Measurements from ENCODE around the gene B3GALNT2. TPM values are rescaled to one million over a fixed set of nuclear protein-coding genes. Genes with fewer than 3 reads are reported as not detected.

The B3GALNT2 gene
- total and polyA plus RNA-seq, 7 donors: 7.1 to 46.9 (median 27.0) TPM

- intact Hi-C loops (cut with DNase I): no loop called here
- TF ChIP-seq CTCF (IDR thresholded peaks at IDR 0.05): no peak
- Histone ChIP-seq H3K27me3 (ENCODE audit: insufficient read depth in 3 of 3, low read length in 2 of 3) (no peaks in the 10 kb centered on the region), H3K4me3 (no peak overlapping the region), H3K4me1 (peaks cover 8% of the 10 kb centered on the region), H3K36me3 (ENCODE audit: insufficient read depth in 1 of 2, low read depth in 1 of 2) (peaks cover 0 to 8% of the 10 kb centered on the region in 2 donors), H3K27ac (no peak overlapping the region), H3K9me3 (no peaks in the 10 kb centered on the region)
- DNase-seq (no peak), ATAC-seq (no peak)
- WGBS, 3 donors: 91 to 97% (median 92%) methylated on average over 9 of the region's 9 CpGs
Measured at GRCh38 chr1:235425357-235425756, 78.9 kb downstream of the B3GALNT2 start.

GRCh38 chr1:235424092-235424491 is 80.2 kb downstream of the B3GALNT2 start:
- intact Hi-C loops (cut with DNase I): no loop called here
- Histone ChIP-seq H3K36me3 (ENCODE audit: insufficient read depth in 1 of 2, low read depth in 1 of 2) (peaks cover 0 to 13% of the 10 kb centered on the region in 2 donors), H3K27ac (no peak overlapping the region), H3K4me1 (peaks cover 8% of the 10 kb centered on the region), H3K9me3 (no peaks in the 10 kb centered on the region), H3K4me3 (no peak overlapping the region), H3K27me3 (ENCODE audit: insufficient read depth in 3 of 3, low read length in 2 of 3) (no peaks in the 10 kb centered on the region)
- TF ChIP-seq CTCF (IDR thresholded peaks at IDR 0.05): no peak
- no peak for DNase-seq
- 83 to 87% (median 86%) methylated on average over 8 of the region's 8 CpGs for WGBS, 3 donors
- no peak for ATAC-seq

- peaks cover 8% of the 10 kb centered on the region for H3K4me1 ChIP-seq
- ATAC-seq (peak in 1 of 4 donors; percentile 25), DNase-seq (no peak)
- intact Hi-C loops (cut with DNase I): no loop called here
- TF ChIP-seq CTCF (IDR thresholded peaks at IDR 0.05): no peak
- H3K4me3 ChIP-seq: no peak overlapping the region
- peaks cover 0 to 13% of the 10 kb centered on the region in 2 donors for H3K36me3 ChIP-seq (ENCODE audit: insufficient read depth in 1 of 2, low read depth in 1 of 2)
- H3K27me3 ChIP-seq (ENCODE audit: insufficient read depth in 3 of 3, low read length in 2 of 3): no peaks in the 10 kb centered on the region
- 58 to 67% (median 61%) methylated on average over 12 of the region's 12 CpGs for WGBS, 3 donors
- no peaks in the 10 kb centered on the region for H3K9me3 ChIP-seq
- no peak overlapping the region for H3K27ac ChIP-seq
Measured at GRCh38 chr1:235423214-235423652, 81.0 kb downstream of the B3GALNT2 start.

GRCh38 chr1:235421751-235422150 is 82.5 kb downstream of the B3GALNT2 start:
- DNase-seq: no peak
- WGBS, 3 donors: 30 to 49% (median 41%) methylated on average over 3 of the region's 3 CpGs
- ATAC-seq: no peak
- Histone ChIP-seq H3K27me3 (ENCODE audit: insufficient read depth in 3 of 3, low read length in 2 of 3) (no peaks in the 10 kb centered on the region), H3K4me3 (no peak overlapping the region), H3K27ac (no peak overlapping the region), H3K4me1 (peaks cover 8% of the 10 kb centered on the region), H3K36me3 (ENCODE audit: insufficient read depth in 1 of 2, low read depth in 1 of 2) (peaks cover 2 to 8% of the 10 kb centered on the region in 2 donors), H3K9me3 (no peaks in the 10 kb centered on the region)
- no peak for TF ChIP-seq CTCF (IDR thresholded peaks at IDR 0.05)
- intact Hi-C loops (cut with DNase I): no loop called here

GRCh38 chr1:235417086-235417697 is 87.1 kb downstream of the B3GALNT2 start:
- ATAC-seq: peak; percentile 72 to 84 (median 80)
- whole genome bisulfite sequencing, 3 donors: 32 to 39% (median 37%) methylated on average over 8 of the region's 8 CpGs
- intact Hi-C loops (cut with DNase I): loop anchor here (1.0 to 10.0 kb wide), 4 partner anchors 52 to 315 kb away; partner anchors contain the start of gene TBCE (in 1 of the 2)
- TF ChIP-seq CTCF (IDR thresholded peaks at IDR 0.05): peak; percentile 88
- Histone ChIP-seq H3K4me1 (no peaks in the 10 kb centered on the region), H3K27me3 (ENCODE audit: insufficient read depth in 3 of 3, low read length in 2 of 3) (no peaks in the 10 kb centered on the region), H3K36me3 (ENCODE audit: insufficient read depth in 1 of 2, low read depth in 1 of 2) (peaks cover 2 to 22% of the 10 kb centered on the region in 2 donors), H3K9me3 (no peaks in the 10 kb centered on the region), H3K27ac (no peak overlapping the region), H3K4me3 (no peak overlapping the region)
- peak in 1 of 2 donors; percentile 22 for DNase-seq
